GM12892 (cell line): Measurements from ENCODE around the gene IL36A.

Experiments
- POLR2A ChIP-seq: IDR thresholded peaks from 2 replicates; pipeline ENCODE4 v1.6.1; 2011; ENCODE audit warnings: low read depth, low read length, control low read depth
- POLR2AphosphoS5 ChIP-seq: IDR thresholded peaks from 2 replicates; pipeline ENCODE4 v1.6.1; 2011; ENCODE audit warnings: low read depth, low read length, control low read depth
- TAF1 ChIP-seq: IDR thresholded peaks from 2 replicates; pipeline ENCODE4 v1.6.1; 2011; ENCODE audit warnings: low read depth, mild to moderate bottlenecking, control low read depth, low read length, borderline replicate concordance

GRCh38 chr2:112995346-112995920 is 9.8 kb upstream of the IL36A start:
- TF ChIP-seq POLR2A = no peak
- TF ChIP-seq POLR2AphosphoS5 = no peak
- TF ChIP-seq TAF1 = no peak
